Left forelimb (tissue), 1 donor: ENCODE measurements around the gene COPG1.
"Not testable (repeated sequence)": the region's sequence is repeated elsewhere in the genome, so short reads cannot be mapped to it uniquely, and the experiment has no call there.

ENCODE experiments used
- DNase-seq: peaks from one replicate; pipeline ENCODE4 v3.0.0-alpha.2; 2018; ENCODE audit warnings: low spot score

The COPG1 gene

GRCh38 chr3:129245141-129245540 is 4.3 kb upstream of the COPG1 start:
- no peak for DNase-seq

GRCh38 chr3:129245641-129246306 is 3.6 kb upstream of the COPG1 start:
- DNase-seq: peak; percentile 75

- no peak for DNase-seq
Measured at GRCh38 chr3:129246636-129247035, 2.8 kb upstream of the COPG1 start.

- no peak for DNase-seq
Measured at GRCh38 chr3:129248286-129248979, 973 bp upstream of the COPG1 start.

GRCh38 chr3:129252748-129253147 is 3.3 kb downstream of the COPG1 start:
- no peak for DNase-seq

- DNase-seq: no peak
Measured at GRCh38 chr3:129254536-129255230, 5.3 kb downstream of the COPG1 start.

GRCh38 chr3:129256270-129256669 is 6.9 kb downstream of the COPG1 start:
- no peak for DNase-seq

- DNase-seq: no peak
Measured at GRCh38 chr3:129257609-129258008, 8.2 kb downstream of the COPG1 start.

GRCh38 chr3:129259612-129260477 is 10.4 kb downstream of the COPG1 start:
- no peak for DNase-seq

- no peak for DNase-seq
Measured at GRCh38 chr3:129260606-129261005, 11.2 kb downstream of the COPG1 start.

- DNase-seq: no peak
Measured at GRCh38 chr3:129261894-129262293, 12.5 kb downstream of the COPG1 start.

- DNase-seq: no peak
Measured at GRCh38 chr3:129263161-129263910, 13.9 kb downstream of the COPG1 start.

- not testable (repeated sequence) for DNase-seq
Measured at GRCh38 chr3:129264994-129265393, 15.6 kb downstream of the COPG1 start.

- no peak for DNase-seq
Measured at GRCh38 chr3:129266651-129267050, 17.2 kb downstream of the COPG1 start.

GRCh38 chr3:129268396-129268795 is 19.0 kb downstream of the COPG1 start:
- DNase-seq: no peak

GRCh38 chr3:129271674-129272073 is 22.3 kb downstream of the COPG1 start:
- no peak for DNase-seq

- no peak for DNase-seq
Measured at GRCh38 chr3:129276385-129276784, 27.0 kb downstream of the COPG1 start.

GRCh38 chr3:129277829-129278271 is 28.4 kb downstream of the COPG1 start:
- no peak for DNase-seq

GRCh38 chr3:129278439-129278965 is 29.1 kb downstream of the COPG1 start, which contains the start of gene HMCES:
Gene HMCES, plus strand, starts transcription at chr3:129278870. Its CDS starts 863 bp downstream, at chr3:129279733.
- DNase-seq: peak; percentile 93

- peak; percentile 71 for DNase-seq
Measured at GRCh38 chr3:129278966-129279906, 29.8 kb downstream of the COPG1 start.
